DND-41 (cell line): ENCODE measurements around the gene JMJD8.
A peak's percentile ranks its signal among the peaks of the same experiment; 100 is the strongest.

ENCODE experiments used
- ATAC-seq: fragments of 200-7000 bp; cut with Tn5 transposase; 3 replicates; pipeline ENCODE4 v1.9.1; 2021; ENCODE audit warnings: low read depth; ENCODE audit not compliant: insufficient read depth
- DNase-seq: peaks from one replicate; pipeline ENCODE4 v3.0.0-alpha.2; 2020
- H2AFZ ChIP-seq: 2 replicates; pipeline ENCODE4 v1.6.0; 2012; ENCODE audit warnings: low read depth, low read length
- H3K27ac ChIP-seq: 2 replicates; pipeline ENCODE4 v1.5.1; 2012; ENCODE audit warnings: low read length, inconsistent platforms
- H3K27me3 ChIP-seq: fragments of 200-600 bp; sonication (generic); 2 replicates; pipeline ENCODE4 v1.6.0; 2012; ENCODE audit warnings: low read length, mild to moderate bottlenecking, inconsistent platforms; ENCODE audit not compliant: insufficient read depth, poor library complexity
- H3K36me3 ChIP-seq: 2 replicates; pipeline ENCODE4 v1.5.1; 2012; ENCODE audit warnings: low read length, inconsistent platforms; ENCODE audit not compliant: insufficient read depth
- H3K4me1 ChIP-seq: 2 replicates; pipeline ENCODE4 v1.5.1; 2012; ENCODE audit warnings: mild to moderate bottlenecking, low read length; ENCODE audit not compliant: insufficient read depth
- H3K4me2 ChIP-seq: 2 replicates; pipeline ENCODE4 v1.6.0; 2012; ENCODE audit warnings: mild to moderate bottlenecking, moderate library complexity, low read length, inconsistent platforms; ENCODE audit not compliant: insufficient read depth
- H3K4me3 ChIP-seq, 2 experiments: fragments of 200-600 bp in 1 of 2; shearing (Covaris generic) in 1 of 2; 2 replicates each; pipeline ENCODE4 v1.5.1; 2012 to 2016; ENCODE audit warnings: inconsistent platforms in 2 of 2, low read length in 2 of 2, mild to moderate bottlenecking in 2 of 2, low read depth in 1 of 2, moderate library complexity in 1 of 2
- H3K79me2 ChIP-seq: 2 replicates; pipeline ENCODE4 v1.6.0; 2012; ENCODE audit warnings: low read length, inconsistent platforms; ENCODE audit not compliant: insufficient read depth
- H3K9ac ChIP-seq: 2 replicates; pipeline ENCODE4 v1.6.0; 2012; ENCODE audit warnings: low read depth, mild to moderate bottlenecking, inconsistent platforms, low read length, moderate library complexity
- H3K9me3 ChIP-seq: 2 replicates; pipeline ENCODE4 v1.5.1; 2012; ENCODE audit warnings: low read length, moderate library complexity, mild to moderate bottlenecking, inconsistent platforms; ENCODE audit not compliant: insufficient read depth, severe bottlenecking
- H4K20me1 ChIP-seq: 2 replicates; pipeline ENCODE4 v1.6.0; 2012; ENCODE audit warnings: low read length; ENCODE audit not compliant: insufficient read depth
- CTCF ChIP-seq: IDR thresholded peaks from 2 replicates; pipeline ENCODE4 v1.5.1; 2012; ENCODE audit warnings: borderline replicate concordance, low read length, moderate library complexity, mild to moderate bottlenecking; ENCODE audit not compliant: poor library complexity, severe bottlenecking; ENCODE audit errors: extremely low read depth
- EZH2 ChIP-seq: IDR thresholded peaks from 3 replicates; pipeline ENCODE4 v1.6.1; 2012; ENCODE audit warnings: borderline replicate concordance, low read depth, mild to moderate bottlenecking, moderate library complexity, low read length, inconsistent platforms; ENCODE audit not compliant: severe bottlenecking

JMJD8 gene

GRCh38 chr16:683396-684070 is 601 bp downstream of the JMJD8 start:
- Histone ChIP-seq H3K79me2 (peaks cover 42% of the 10 kb centered on the region), H3K4me3 (peak overlapping the region; percentile 61 to 98; a peak in 3 of 4 replicates), H3K27ac (peak overlapping the region; percentile 77), H4K20me1 (peaks cover 51% of the 10 kb centered on the region), H3K4me2 (peak overlapping the region; percentile 99), H3K9me3 (no peaks in the 10 kb centered on the region), H2AFZ (peak overlapping the region; percentile 70), H3K9ac (peak overlapping the region; percentile 85), H3K36me3 (peaks cover 69% of the 10 kb centered on the region), H3K4me1 (peaks cover 77% of the 10 kb centered on the region), H3K27me3 (no peaks in the 10 kb centered on the region)
- ATAC-seq: no peak
- DNase-seq: no peak
- TF ChIP-seq CTCF (no peak), EZH2 (no peak)

GRCh38 chr16:682493-683395 is 1.4 kb downstream of the JMJD8 start:
- H3K9me3 ChIP-seq: no peaks in the 10 kb centered on the region
- H3K4me3 ChIP-seq: peak overlapping the region; percentile 61 to 98; a peak in 3 of 4 replicates
- no peaks in the 10 kb centered on the region for H3K27me3 ChIP-seq
- peak overlapping the region; percentile 77; the same call in 1 of the 2 replicates for H3K27ac ChIP-seq
- no peak for ATAC-seq
- peak overlapping the region; percentile 99 for H3K4me2 ChIP-seq
- no peak overlapping the region for H2AFZ ChIP-seq
- H4K20me1 ChIP-seq: peaks cover 48% of the 10 kb centered on the region
- DNase-seq: no peak
- peaks cover 69% of the 10 kb centered on the region for H3K4me1 ChIP-seq
- peaks cover 41% of the 10 kb centered on the region for H3K79me2 ChIP-seq
- peak overlapping the region; percentile 85 for H3K9ac ChIP-seq
- no peak for TF ChIP-seq CTCF
- no peak for TF ChIP-seq EZH2
- peaks cover 65% of the 10 kb centered on the region for H3K36me3 ChIP-seq

DNA sequence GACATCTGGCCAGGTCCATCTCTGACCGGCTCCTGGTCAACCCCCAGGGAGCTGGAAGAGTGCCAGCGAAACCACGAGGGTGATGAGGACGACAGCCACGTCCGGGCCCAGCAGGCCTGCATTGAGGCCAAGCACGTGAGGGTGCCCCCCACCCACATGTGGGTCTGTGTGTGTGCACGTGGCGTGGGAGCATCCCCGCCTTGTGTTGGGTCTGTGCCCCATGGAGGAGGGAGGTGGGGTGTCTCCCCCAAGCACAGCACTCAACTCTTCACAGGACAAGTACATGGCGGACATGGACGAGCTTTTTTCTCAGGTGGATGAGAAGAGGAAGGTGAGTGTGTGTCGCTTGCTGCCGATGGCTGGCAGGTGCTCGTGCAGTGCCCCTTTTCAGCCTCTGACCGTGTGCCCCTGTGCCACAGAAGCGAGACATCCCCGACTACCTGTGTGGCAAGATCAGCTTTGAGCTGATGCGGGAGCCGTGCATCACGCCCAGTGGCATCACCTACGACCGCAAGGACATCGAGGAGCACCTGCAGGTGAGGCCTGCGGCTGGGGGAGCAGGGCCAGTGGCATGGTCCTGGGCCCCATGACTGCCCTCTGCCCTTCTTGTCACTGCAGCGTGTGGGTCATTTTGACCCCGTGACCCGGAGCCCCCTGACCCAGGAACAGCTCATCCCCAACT is 2.2 kb downstream of the JMJD8 start:
- no peak overlapping the region for H2AFZ ChIP-seq
- peak overlapping the region; percentile 99 for H3K4me2 ChIP-seq
- ATAC-seq (no peak), DNase-seq (no peak)
- peaks cover 67% of the 10 kb centered on the region for H3K4me1 ChIP-seq
- TF ChIP-seq CTCF (no peak), EZH2 (no peak)
- H3K36me3 ChIP-seq: peaks cover 56% of the 10 kb centered on the region
- H3K4me3 ChIP-seq: peak overlapping the region in 1 of 2 experiments; percentile 98; a peak in 3 of 4 replicates
- no peak overlapping the region for H3K27ac ChIP-seq
- peaks cover 44% of the 10 kb centered on the region for H4K20me1 ChIP-seq
- H3K9me3 ChIP-seq: no peaks in the 10 kb centered on the region
- H3K79me2 ChIP-seq: peaks cover 37% of the 10 kb centered on the region
- peak overlapping the region; percentile 82 for H3K9ac ChIP-seq
- no peaks in the 10 kb centered on the region for H3K27me3 ChIP-seq
